Adipose tissue (tissue), 3 donors: Measurements from ENCODE around the gene UPK3BL1. TPM values are rescaled to one million over a fixed set of nuclear protein-coding genes. Genes with fewer than 3 reads are reported as not detected.
"Not testable (repeated sequence)": the region's sequence is repeated elsewhere in the genome, so short reads cannot be mapped to it uniquely, and the experiment has no call there.

Experiments used
- H3K27ac ChIP-seq: one replicate; pipeline ENCODE4 v1.5.1; 2013; ENCODE audit warnings: low read depth, low read length
- WGBS, 3 donors: extraction: QIAGEN DNeasy Blood & Tissue Kit; methylation state at CpG; one replicate each; pipeline ENCODE4 v1.1.7; 2013; 5-methylcytosine and 5-hydroxymethylcytosine counted together
- polyA plus RNA-seq, 3 donors: library from polyadenylated mRNA; stranded (reverse); fragments of 200-250 nt; gene quantifications; one replicate each; pipeline ENCODE4 v1.2.3, GENCODE V29; 2013
- donor health status: healthy with polysubstance abuse.
- donor health status: Bipolar disorder and iron deficiency.
- donor health status: healthy.

UPK3BL1 gene
- polyA plus RNA-seq, 3 donors = 14.3 to 47.2 (median 33.4) TPM

DNA sequence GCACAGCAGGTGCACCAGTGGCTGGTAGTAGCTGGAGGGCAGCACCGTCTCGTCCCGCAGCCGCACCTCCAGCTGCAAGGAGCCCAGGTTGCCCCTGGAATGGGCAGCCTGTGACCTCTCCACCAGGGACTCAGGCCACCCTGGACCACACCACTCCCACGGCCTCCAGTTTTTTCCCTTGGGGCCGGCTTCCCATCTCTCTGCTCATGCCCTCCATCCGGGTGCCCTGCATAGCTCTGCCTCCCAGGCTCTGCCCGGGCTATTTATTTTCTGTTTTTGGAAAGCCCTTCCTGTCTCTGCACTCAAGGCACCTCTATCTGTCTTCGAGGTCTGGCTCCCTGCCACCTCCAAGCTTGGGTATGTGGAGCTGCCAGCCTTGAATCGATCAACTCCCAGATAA lies 46.6 kb downstream of the UPK3BL1 start:
- 63 to 72% (median 68%) methylated on average over 4 of the region's 10 CpGs for WGBS, 3 donors
- not testable (repeated sequence) for H3K27ac ChIP-seq

GRCh38 chr7:102593637-102594334 lies 48.8 kb downstream of the UPK3BL1 start:
- not testable (repeated sequence) for H3K27ac ChIP-seq
- WGBS, 3 donors = no CpG with 5 or more reads among the region's 68 CpGs

GRCh38 chr7:102592477-102593019 lies 50.0 kb downstream of the UPK3BL1 start:
- not testable (repeated sequence) for H3K27ac ChIP-seq
- 3 to 34% (median 28%) methylated on average over 6 of the region's 26 CpGs for WGBS, 3 donors

GRCh38 chr7:102589857-102590256 lies 52.7 kb downstream of the UPK3BL1 start:
- no CpG with 5 or more reads among the region's 9 CpGs for WGBS, 3 donors
- not testable (repeated sequence) for H3K27ac ChIP-seq

Other genes starting within 250 kb of the UPK3BL1 start
- 10 to 100 TPM; 13.3 to 18.3 (median 16.3) TPM for gene PRKRIP1, start 246.4 kb downstream of the UPK3BL1 start, polyA plus RNA-seq
- gene ORAI2, start 209.2 kb downstream of the UPK3BL1 start, polyA plus RNA-seq = 10 to 100 TPM in 2 of 3 donors, 1 to 10 TPM in 1; 5.4 to 17.8 (median 11.6) TPM
- gene ALKBH4, start 177.9 kb downstream of the UPK3BL1 start, polyA plus RNA-seq = 1 to 10 TPM; 4.5 to 6.8 (median 5.7) TPM
- gene LRWD1, start 177.8 kb downstream of the UPK3BL1 start, polyA plus RNA-seq = 10 to 100 TPM in 2 of 3 donors, 1 to 10 TPM in 1; 7.6 to 15.1 (median 10.4) TPM
- gene POLR2J, start 163.9 kb downstream of the UPK3BL1 start, polyA plus RNA-seq = 10 to 100 TPM; 41.1 to 95.5 (median 82.3) TPM
- 10 to 100 TPM in 2 of 3 donors, 1 to 10 TPM in 1; 9.7 to 17.1 (median 12.6) TPM for gene RASA4B, start 125.0 kb downstream of the UPK3BL1 start, polyA plus RNA-seq
- 1 to 10 TPM; 3.6 to 9.8 (median 6.8) TPM for gene UPK3BL2, start 99.1 kb downstream of the UPK3BL1 start, polyA plus RNA-seq
- under 1 TPM in 1 of 3 donors, not detected in 2; 0.03 TPM for gene SPDYE2, start 91.6 kb downstream of the UPK3BL1 start, polyA plus RNA-seq
- gene POLR2J3, start 70.2 kb downstream of the UPK3BL1 start, polyA plus RNA-seq = 10 to 100 TPM; 33.7 to 84.8 (median 77.0) TPM
- gene RASA4, start 26.0 kb downstream of the UPK3BL1 start, polyA plus RNA-seq = 10 to 100 TPM; 15.1 to 37.6 (median 35.2) TPM
- gene SPDYE2B, start 7.5 kb upstream of the UPK3BL1 start, polyA plus RNA-seq = not detected
- gene POLR2J2, start 28.9 kb upstream of the UPK3BL1 start, polyA plus RNA-seq = 1 to 10 TPM; 1.1 to 2.6 (median 1.6) TPM
- 1 to 10 TPM; 2.8 to 4.3 (median 3.7) TPM for gene FAM185A, start 106.2 kb upstream of the UPK3BL1 start, polyA plus RNA-seq